LoVo (cell line): Measurements from ENCODE around the gene LMX1A.

Source experiments
- DNase-seq: peaks from one replicate; pipeline ENCODE4 v3.0.0-alpha.2; 2016; ENCODE audit warnings: low spot score

The LMX1A gene

DNA sequence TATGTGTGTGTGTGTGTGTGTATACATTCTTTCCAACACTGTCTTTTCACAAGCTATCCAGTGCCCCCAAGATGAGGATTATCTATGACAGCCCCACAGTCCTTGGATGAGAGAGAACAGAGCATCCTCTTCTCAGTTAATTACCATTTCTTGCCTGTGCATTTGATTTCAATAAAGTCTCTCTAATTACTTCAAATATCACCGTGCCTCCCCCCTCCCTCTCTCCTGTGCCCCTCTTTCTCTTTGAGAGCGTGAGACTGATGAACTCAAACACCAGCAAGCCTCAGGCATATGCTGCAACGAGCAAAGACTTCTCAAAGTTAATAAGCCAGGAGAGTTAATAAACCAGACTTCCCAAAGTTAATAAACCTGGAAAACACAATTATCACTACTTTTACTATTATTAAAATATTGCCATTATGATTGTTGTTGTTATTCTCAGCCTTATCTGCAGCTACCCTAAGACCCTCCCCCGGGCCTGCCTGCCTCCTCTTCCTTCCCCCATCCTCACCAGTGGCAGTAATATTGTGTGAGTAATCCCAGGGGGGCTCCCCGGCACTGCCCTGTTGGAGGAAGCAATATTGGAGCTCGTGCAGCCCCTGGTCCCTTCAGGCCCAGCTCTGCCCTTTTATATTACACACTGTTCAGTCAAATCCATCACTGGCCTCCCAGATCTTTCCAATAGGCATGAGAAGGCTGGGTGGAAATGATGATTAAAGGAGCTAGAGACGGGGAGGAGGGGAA lies 30.9 kb downstream of the LMX1A start:
- DNase-seq = no peak

GRCh38 chr1:165324050-165324449 lies 32.5 kb downstream of the LMX1A start:
- DNase-seq = no peak

DNA sequence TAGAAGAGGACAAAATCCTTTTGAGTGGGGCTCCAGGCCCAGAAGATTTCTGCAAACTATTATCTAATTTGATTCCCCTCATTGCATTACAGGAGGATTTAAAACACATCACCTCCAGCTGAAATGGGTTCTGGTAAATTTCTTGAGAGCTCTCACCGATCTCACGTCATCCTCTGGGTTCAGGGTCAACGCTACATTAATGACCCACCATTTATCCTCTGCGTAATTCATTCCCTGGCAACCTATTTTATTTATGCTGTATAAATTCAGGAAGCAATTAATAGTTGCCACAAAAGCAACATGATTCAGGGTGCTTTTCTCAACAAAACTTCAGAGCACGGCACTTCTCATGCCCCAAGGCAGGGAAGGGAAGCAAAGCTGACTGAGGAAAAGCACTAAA lies 38.9 kb downstream of the LMX1A start:
- DNase-seq = no peak

GRCh38 chr1:165316153-165316772 lies 40.3 kb downstream of the LMX1A start:
- no peak for DNase-seq

- DNase-seq = no peak
These were observed 41.0 kb downstream of the LMX1A start for GRCh38 chr1:165315481-165315880.

- no peak for DNase-seq
These were observed 42.6 kb downstream of the LMX1A start for GRCh38 chr1:165313903-165314302.

- no peak for DNase-seq
These were observed 43.9 kb downstream of the LMX1A start for GRCh38 chr1:165312591-165312990.

- DNase-seq = no peak
These were observed 49.7 kb downstream of the LMX1A start for GRCh38 chr1:165306543-165307434.

DNA sequence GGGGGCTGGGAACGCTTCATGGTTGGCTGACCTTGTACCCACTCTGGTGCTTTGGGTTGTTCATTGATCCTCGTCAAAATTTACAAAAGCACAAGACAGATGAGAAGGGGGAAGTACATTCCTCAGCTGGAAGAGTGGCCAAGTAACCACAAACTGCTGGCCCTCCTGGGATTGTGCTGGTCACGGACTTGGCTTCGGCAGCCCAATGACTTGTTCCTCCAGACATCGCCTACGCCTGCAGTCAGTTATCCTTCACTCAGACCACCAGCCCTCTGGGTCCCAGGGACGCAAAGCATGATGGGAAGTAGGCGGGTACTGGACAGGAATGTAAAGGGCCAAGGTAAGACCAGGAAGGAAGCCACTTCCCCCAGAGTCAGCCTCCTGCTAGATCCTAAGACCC lies 53.1 kb downstream of the LMX1A start:
- no peak for DNase-seq

DNA sequence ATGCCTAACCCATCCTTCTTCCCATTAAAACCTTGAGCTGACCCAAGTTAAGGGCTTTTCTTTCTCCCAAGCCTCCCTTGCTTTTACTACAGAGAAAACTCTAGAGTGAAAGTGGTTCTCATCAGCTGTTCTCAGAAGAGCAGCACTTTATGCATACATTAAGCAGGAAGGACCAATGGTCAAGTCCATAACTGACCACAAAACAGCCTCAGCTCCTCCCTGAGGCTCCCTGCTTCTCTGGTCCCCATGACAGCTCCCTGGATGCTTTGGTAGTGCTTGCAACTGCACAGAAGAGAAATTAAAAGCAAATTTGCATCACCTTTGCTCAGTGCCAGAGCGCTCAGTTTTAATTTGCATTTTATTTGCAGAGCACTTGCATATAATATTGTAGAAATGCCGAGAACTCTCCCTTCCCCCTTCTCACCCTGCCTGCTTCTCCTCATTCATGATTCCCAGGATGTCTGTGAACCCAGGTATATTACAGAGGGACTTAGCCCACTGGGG lies 56.1 kb downstream of the LMX1A start:
- no peak for DNase-seq

DNA sequence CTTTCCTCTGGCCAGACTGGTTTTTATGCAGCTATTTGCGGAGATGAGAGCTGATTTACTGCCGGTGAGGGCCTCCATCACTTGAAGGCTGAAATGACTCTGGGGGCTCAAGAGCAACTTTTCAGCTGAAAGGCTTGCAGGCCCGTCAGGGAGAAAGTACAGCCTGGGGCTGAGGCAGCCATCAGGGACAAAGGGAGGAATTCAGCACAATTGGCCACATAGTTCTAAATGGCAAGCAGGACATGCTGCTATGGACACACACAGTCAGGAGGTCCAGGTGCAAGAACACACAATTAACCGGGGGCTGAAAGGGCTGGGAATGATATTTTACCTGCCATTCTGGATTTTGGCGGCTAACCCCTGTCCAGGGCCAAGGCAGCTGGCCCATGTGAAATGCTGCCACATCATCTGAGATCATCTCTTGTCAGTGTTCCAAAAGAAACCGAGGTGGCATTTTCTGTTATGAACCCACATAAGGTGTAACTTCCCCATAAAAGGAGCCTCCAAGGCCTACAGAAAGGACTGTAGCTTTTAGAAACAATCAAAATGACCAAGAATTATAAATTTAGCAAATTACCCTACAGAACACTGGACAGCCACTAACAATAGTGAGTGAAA lies 58.2 kb downstream of the LMX1A start:
- no peak for DNase-seq

DNA sequence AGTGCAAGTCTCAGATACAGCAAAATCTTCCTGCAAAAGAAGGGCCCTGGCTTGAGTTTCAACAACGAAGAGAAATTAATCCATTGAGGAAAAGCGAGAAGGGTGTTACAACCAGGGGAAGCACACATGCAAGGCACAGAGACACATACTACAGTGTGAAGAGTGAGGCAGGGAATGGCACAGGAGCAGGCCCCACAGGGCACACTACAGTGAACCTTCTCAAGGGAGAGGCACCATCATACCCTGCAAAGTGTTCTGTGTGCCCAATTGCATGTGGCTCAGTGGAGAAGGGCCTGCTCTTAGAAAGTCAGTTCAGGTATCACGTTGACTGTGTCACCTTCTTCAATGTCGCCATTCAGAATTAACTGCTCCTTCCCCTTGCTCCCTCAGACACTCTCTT lies 60.3 kb downstream of the LMX1A start:
- DNase-seq = no peak

DNA sequence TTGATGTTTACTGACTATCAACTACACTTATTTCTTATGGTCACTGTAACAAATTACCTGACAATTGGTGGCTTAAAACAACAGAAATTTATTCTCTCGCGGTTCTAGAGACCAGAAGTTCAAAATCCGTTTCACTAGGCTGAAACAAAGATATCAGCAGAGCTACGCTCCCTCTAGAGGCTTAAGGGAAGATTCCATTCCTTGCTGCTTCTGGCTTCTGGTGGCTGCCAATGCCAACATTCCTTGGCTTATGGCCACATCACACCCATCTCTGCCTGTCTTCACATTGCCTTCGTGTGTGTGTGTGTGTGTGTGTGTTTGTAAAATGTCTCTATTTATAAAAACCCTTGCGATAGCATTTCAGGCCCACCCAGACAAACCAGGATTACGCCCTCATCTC lies 66.4 kb downstream of the LMX1A start:
- no peak for DNase-seq

- no peak for DNase-seq
These were observed 67.0 kb downstream of the LMX1A start for GRCh38 chr1:165289556-165289955.

- DNase-seq = no peak
These were observed 68.0 kb downstream of the LMX1A start for GRCh38 chr1:165288350-165289120.

DNA sequence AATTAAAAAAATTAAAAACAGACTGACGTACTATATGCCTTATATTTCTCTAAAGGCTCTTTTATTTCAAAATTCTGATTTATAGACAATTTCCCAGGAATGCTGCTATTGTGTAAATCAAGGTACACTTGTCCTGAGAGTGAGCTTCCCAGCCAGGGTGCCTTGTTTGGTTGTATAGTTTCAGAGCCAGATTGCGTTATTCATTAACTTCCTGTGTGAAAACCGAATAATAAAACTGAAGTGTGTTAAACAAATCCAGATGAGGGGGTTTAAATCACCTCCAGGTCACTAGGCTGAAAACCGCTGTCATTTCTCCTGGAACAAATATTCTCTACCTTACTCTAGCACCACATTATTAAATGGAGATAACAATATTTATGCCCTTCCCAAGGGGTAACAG lies 68.7 kb downstream of the LMX1A start:
- DNase-seq = no peak

GRCh38 chr1:165287329-165287728 lies 69.2 kb downstream of the LMX1A start:
- no peak for DNase-seq

- no peak for DNase-seq
These were observed 72.1 kb downstream of the LMX1A start for GRCh38 chr1:165284454-165284853.

- no peak for DNase-seq
These were observed 75.2 kb downstream of the LMX1A start for GRCh38 chr1:165281207-165281901.

DNA sequence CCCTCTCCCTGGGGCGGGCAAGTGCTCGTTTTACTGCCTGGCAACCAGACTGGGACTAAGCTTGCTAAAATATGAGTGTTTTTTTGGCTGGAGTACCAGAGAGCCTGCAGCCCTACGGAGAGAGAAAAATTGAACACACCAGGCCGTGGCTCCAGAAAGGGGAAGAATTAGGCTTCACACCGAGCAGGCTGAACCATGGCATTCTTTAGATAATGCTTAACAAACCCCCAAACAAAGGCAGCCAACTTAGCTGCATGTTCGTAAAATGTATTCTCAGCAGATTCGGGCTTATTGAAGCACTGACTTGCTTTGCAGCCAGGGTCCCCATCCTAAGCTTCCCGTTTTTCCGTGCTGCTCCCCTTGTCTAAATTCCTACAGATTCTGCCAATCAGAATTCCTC lies 76.6 kb downstream of the LMX1A start:
- no peak for DNase-seq

DNA sequence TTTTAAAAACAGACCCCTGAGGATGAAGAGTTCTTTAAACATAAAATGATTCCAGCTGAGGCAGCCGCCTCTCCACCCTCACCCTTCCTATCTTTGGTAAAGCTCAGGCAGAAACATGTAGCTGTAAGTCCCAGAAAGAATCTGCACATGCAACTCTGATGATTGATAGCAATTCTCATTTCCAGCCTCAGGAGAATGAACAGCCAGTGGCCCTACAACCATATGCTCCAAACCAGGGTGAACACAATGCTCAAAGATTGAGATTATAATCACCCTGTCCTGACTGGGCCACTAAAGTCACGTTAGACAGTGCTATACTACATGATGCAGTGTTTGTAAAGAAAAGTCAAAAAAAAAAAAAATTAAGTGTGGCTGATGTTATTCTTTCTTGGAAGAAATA lies 80.2 kb downstream of the LMX1A start:
- no peak for DNase-seq
